Renal pelvis (tissue), 4 donors: ENCODE results near the gene ADGRD1. TPM values are rescaled to one million over a fixed set of nuclear protein-coding genes. Genes with fewer than 3 reads are reported as not detected.

Experiments used
- DNase-seq: peaks from one replicate; pipeline ENCODE4 v3.0.0-alpha.2; 2013
- polyA plus RNA-seq, 3 donors: library from polyadenylated mRNA; unstranded; fragments of 120-200 nt; gene quantifications; one replicate each; pipeline ENCODE4 v1.2.1, GENCODE V29; 2013; ENCODE audit not compliant: insufficient read length in 3 of 3

Gene ADGRD1
- polyA plus RNA-seq, 3 donors, result 10.3 to 16.2 (median 12.8) TPM

GRCh38 chr12:131151558-131152345 lies 198.0 kb downstream of the ADGRD1 start:
- no peak for DNase-seq

GRCh38 chr12:131152587-131152986 lies 198.9 kb downstream of the ADGRD1 start:
- no peak for DNase-seq

GRCh38 chr12:131153016-131153415 lies 199.3 kb downstream of the ADGRD1 start:
- no peak for DNase-seq

GRCh38 chr12:131153956-131154355 lies 200.2 kb downstream of the ADGRD1 start:
- no peak for DNase-seq

- DNase-seq, result no peak
Observed at GRCh38 chr12:131155131-131155530, 201.4 kb downstream of the ADGRD1 start.

GRCh38 chr12:131157743-131158142 lies 204.0 kb downstream of the ADGRD1 start:
- no peak for DNase-seq

GRCh38 chr12:131159660-131160059 lies 206.0 kb downstream of the ADGRD1 start:
- DNase-seq, result no peak

- DNase-seq, result no peak
Observed at GRCh38 chr12:131162113-131162512, 208.4 kb downstream of the ADGRD1 start.

- DNase-seq, result no peak
Observed at GRCh38 chr12:131163189-131163738, 209.6 kb downstream of the ADGRD1 start.

GRCh38 chr12:131164096-131164872 lies 210.6 kb downstream of the ADGRD1 start:
- DNase-seq, result no peak

- no peak for DNase-seq
Observed at GRCh38 chr12:131166717-131167116, 213.0 kb downstream of the ADGRD1 start.

GRCh38 chr12:131167334-131167733 lies 213.6 kb downstream of the ADGRD1 start:
- DNase-seq, result no peak

GRCh38 chr12:131171029-131171428 lies 217.3 kb downstream of the ADGRD1 start:
- DNase-seq, result no peak

- no peak for DNase-seq
Observed at GRCh38 chr12:131174901-131175300, 221.2 kb downstream of the ADGRD1 start.

GRCh38 chr12:131176266-131176665 lies 222.6 kb downstream of the ADGRD1 start:
- no peak for DNase-seq

GRCh38 chr12:131176926-131177325 lies 223.2 kb downstream of the ADGRD1 start:
- no peak for DNase-seq

GRCh38 chr12:131177599-131177998 lies 223.9 kb downstream of the ADGRD1 start:
- no peak for DNase-seq

GRCh38 chr12:131187602-131188001 lies 233.9 kb downstream of the ADGRD1 start:
- DNase-seq, result no peak

- no peak for DNase-seq
Observed at GRCh38 chr12:131188131-131189050, 234.7 kb downstream of the ADGRD1 start.

GRCh38 chr12:131189781-131190180 lies 236.1 kb downstream of the ADGRD1 start:
- DNase-seq, result no peak

- no peak for DNase-seq
Observed at GRCh38 chr12:131190965-131191364, 237.3 kb downstream of the ADGRD1 start.
